ENCODE data around the gene KCNC1.

The KCNC1 gene

GRCh38 chr11:17798253-17798652, 63.7 kb downstream of the KCNC1 start:
- no peak for DNase-seq

DNA sequence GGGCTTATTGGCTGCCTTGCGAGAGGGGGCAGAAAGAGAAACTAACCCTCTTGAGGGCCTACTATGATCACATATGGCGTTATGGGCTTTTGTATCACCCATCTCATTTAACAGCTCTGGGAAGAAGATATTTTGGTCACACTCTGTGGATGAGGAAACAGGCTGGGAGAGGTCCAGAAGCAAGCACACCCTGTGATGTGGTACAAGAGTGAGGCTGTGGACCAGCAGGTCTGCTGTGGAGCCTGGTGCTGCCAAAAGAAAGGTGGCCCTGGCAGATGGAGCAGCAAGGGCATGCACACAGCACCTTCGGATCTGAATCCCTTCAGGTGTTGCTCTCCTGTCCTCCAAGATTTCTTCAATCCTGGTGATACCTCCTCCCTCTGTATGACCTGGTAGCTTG, 64.1 kb downstream of the KCNC1 start:
- no peak for DNase-seq

- DNase-seq: no peak
Observed at GRCh38 chr11:17799147-17799546, 64.6 kb downstream of the KCNC1 start.

GRCh38 chr11:17801166-17801565, 66.6 kb downstream of the KCNC1 start:
- no peak for DNase-seq

GRCh38 chr11:17802491-17802890, 67.9 kb downstream of the KCNC1 start:
- no peak for DNase-seq

GRCh38 chr11:17803754-17804334, 69.3 kb downstream of the KCNC1 start:
- DNase-seq: no peak

- DNase-seq: no peak
Observed at GRCh38 chr11:17805043-17805442, 70.5 kb downstream of the KCNC1 start.

DNA sequence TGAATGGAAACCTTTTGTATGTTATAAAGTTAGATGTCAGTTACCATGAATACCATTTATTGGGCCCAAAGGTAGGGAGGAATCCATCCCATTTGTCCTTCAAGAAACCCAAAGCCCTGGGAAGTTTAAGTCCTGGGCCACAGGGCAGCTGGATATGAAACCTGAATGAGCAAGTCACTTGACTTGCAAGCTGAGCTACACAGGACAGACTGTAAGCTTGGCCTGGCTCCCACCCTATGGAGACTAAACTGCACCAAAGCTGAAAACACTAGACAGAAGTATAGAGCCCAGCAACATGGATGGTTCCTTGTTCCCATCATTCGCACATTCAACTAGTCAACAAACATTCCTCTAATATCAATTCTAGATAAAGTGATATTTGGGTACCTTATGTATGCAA, 71.3 kb downstream of the KCNC1 start:
- DNase-seq: no peak

DNA sequence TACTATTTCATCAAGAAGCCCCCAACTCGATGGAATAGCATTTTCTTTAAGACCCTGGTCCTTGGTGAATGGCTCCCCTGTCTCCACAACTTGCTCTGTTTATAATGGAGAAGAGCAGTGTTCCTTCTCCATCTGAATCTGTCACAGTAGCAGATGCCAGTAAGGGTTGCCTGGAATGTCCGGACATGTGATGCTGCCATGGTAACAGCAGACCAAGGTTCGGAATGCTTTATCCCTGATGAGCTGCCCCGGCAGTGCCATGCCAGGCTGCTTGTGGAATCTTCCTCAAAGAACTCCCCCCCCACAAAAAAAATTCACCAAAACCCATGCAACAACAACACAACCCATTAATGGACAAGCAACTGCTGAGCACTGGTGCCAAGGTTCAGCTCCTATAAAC, 72.5 kb downstream of the KCNC1 start:
- no peak for DNase-seq

GRCh38 chr11:17810041-17810440, 75.5 kb downstream of the KCNC1 start:
- no peak for DNase-seq

DNA sequence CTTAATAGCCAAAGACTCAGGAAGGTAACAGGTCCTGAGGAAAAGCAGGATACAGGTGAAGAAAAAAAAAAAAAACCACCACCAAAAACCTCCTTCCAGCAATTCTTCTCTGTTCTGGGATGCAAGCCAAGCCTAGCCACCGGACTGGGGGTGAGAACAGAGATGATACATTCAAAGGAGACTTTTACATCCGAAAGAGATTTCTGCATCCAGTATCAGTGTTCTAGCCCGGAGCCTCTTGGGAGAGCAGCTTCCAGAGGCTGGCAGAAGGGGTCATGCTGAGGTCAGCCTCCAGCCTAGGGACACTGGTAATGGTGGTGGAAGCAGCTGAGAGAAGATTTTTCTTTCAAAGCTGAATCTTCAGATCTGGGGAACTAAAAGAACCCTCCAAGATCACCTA, 76.2 kb downstream of the KCNC1 start:
- no peak for DNase-seq

- DNase-seq: no peak
Observed at GRCh38 chr11:17811352-17811751, 76.8 kb downstream of the KCNC1 start.

DNA sequence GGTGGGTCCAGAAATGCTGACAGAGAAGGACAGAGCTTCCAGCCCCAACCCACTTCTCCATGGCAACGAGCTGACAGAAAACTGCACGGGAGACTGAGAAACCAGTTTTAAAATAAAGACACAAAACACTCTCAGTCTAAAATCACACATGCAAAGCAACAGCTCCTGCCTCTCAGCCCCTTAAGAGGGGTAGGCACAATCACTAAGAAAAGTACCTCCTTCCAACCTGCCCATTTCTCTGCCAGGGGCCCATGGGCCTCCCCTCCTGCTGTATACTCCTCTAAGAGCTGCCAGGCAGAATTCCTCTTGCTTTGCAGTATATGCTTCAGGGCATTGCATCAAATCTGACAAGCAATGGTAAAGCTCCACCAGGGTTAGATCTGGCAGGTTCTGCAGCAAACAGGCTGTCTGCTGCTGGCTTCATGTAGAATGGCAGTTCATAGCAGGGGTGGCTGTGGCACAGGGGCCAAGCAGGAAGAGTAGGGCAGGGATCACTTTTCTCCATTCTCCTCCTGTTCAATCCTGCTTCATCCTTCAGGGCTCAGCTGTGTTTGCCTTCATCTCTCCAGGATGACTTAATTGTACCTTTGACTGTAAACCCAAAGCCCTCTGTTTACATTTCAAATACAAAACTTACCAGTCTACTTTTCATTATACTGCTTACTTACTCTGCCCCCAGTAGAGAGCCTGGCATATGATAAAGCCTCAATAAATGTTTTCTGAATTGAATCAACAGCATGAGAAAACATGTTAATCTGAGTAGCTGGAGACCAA, 77.7 kb downstream of the KCNC1 start:
- peak; percentile 72 for DNase-seq

DNA sequence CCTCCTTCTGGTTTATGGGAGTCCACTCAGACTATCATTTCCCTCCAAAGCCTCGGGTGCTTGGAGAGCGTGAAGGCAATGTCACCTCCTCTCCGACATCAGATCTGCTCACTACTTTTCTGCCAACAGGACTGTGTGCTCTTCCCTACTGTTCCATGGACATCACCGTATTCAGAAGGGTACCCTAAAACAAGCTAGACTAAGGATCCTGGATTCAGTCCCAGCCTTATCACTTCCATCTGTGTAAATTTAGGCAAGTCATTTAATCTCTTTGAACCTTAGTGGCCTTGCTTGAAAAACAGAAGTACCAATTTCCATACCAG, 78.2 kb downstream of the KCNC1 start:
- DNase-seq: no peak

- no peak for DNase-seq
Observed at GRCh38 chr11:17813391-17814059, 78.9 kb downstream of the KCNC1 start.

DNA sequence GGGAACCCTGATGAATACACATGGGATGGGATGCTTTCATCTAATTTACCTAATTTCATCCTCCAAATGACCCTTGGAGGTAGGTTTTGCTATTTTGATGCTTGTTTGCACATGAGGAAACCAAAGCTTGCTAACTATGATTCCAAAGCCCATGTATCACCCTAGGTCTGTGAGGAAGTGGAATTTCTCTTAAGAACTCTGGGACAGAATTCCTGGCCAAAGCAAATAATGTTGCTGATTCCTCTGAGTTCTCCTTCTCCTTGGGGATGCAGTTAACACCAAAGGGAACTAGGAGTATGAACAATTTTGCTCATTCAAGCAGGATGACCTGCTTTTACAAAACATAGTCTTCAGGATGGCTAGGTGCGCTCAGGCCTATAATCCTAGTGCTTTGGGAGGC, 80.0 kb downstream of the KCNC1 start:
- no peak for DNase-seq

- DNase-seq: no peak
Observed at GRCh38 chr11:17816232-17816931, 81.8 kb downstream of the KCNC1 start.

DNA sequence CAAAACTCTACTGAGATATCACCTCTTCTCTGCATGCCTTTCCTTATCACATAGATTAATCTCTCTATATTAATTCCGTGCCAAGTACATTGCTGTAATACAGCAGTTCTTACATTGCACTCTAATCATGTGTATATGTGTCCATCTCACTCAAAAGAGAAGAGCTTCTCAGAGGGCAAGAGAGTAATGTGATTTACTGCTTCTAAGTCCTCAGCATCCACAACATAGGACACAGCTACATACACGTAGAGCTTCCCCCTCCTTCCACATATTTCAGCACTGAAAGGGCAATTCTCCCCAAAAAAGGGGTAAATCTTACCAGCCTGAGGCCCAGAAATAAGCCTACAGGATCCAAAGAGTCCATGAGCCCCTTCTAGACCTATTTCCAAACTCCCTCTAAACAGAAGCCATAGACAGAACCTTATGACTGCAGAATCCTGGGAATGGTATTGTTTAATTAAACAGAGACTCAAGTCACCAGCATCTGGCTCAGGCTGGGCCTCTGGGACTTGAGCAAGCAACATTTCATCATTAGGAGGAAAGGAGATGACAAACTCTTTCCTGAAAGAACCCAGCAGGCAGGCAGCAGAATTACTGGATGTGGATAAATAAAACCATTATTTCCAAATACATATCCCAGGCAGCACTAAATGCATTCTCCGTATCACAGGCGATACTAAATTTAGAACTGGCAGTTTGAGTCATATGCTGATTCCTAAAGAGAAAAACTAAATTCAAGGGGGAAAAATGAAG, 87.2 kb downstream of the KCNC1 start:
- no peak for DNase-seq

DNA sequence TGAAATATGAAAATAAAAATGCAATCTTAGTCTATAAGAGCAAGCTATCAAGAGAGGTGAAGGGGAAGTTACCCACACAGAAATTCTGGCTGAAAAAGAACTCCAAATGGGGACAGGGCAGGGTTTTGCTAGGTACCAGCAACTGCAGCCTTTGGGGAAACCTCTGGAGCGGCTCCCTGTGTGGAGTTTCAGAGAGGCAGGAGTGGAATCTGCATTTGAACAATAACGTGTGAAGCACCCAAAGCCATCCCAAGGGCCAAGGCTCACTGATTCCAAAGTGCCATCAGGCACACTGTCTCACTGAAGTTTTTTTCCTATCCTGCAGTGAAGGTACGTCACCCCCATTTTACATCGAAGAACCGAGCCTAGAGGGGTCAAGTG, 87.8 kb downstream of the KCNC1 start:
- DNase-seq: no peak

DNA sequence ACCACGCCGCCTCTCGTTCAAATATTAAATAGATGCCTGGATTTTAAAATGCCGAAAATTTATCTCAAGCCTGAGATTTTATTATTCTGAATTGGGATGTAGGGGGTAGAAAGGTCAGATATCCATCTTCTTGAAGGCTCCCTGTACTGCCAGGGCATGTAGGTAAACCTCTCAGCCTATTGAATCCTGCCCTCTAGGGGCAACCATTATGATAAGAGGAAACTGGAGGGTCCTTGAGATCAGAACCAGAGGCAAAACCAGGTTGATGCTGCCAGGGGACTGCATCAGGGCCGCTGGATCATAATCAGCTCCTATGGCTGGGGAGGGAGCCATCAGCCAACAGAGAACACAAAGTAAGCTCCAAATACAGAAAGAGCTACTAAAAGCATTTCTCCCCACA, 92.4 kb downstream of the KCNC1 start:
- DNase-seq: no peak

- no peak for DNase-seq
Observed at GRCh38 chr11:17828311-17828751, 93.8 kb downstream of the KCNC1 start.

- DNase-seq: no peak
Observed at GRCh38 chr11:17831228-17831627, 96.6 kb downstream of the KCNC1 start.

DNA sequence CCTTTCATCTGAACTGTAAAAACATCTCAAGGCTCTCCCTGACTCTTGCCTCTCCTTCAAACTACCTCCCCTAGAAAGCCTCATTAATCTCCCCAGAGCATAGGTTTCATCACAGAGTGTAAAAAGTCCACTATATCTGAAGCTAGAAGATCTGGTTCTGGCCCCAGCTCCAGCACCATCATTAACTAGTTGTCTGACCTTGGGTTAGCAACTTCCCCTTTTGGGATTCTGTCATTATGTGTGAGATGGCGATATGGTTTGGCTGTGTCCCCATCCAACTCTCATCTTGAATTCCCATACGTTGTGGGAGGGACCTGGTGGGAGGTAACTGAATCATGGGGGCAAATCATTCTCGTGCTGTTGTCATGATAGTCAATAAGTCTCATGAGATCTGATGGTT, 97.3 kb downstream of the KCNC1 start:
- no peak for DNase-seq

Data from NCI-H2081 treated with DMSO at 0.1 percent for 48 hours (cell line).